Measurements from ENCODE around the gene MYO1D.

MYO1D gene

DNA sequence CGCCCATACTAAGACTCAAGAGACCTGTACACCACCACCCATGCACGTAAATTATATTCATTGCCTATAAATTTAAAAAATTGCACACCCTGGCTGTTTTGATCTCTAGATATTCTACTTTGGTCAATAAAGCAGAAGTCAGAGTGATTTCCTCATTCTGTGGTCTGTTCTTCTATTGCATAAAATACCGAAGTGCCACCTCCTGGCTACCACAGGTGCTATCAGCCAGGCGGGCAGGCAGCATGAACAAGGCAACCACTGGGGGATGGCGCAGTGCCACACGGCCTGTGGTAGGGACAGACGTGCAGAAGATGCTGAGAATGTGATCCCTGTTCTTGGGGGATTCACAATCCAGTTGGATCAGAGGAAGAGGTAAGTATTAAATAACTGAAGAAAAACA is 267.8 kb downstream of the MYO1D start:
- ATAC-seq = peak; percentile 59; the same call in 1 of the 3 replicates
- TF ChIP-seq SNAI2 (CRISPR knock-in tag; IDR thresholded peaks at IDR 0.05) (no peak), ZNF8 (CRISPR knock-in tag; IDR thresholded peaks at IDR 0.05) (no peak), ARNTL (CRISPR knock-in tag; IDR thresholded peaks at IDR 0.05; ENCODE audit: borderline replicate concordance, low read depth) (no peak), ZFP30 (CRISPR knock-in tag; IDR thresholded peaks at IDR 0.05) (no peak), ISL1 (CRISPR knock-in tag; IDR thresholded peaks at IDR 0.05) (no peak), BACH2 (CRISPR knock-in tag; IDR thresholded peaks at IDR 0.05; ENCODE audit: borderline replicate concordance) (no peak), RARB (CRISPR knock-in tag; IDR thresholded peaks at IDR 0.05) (no peak), TCF4 (CRISPR knock-in tag; IDR thresholded peaks at IDR 0.05; ENCODE audit: borderline replicate concordance) (no peak), PPARA (CRISPR knock-in tag; IDR thresholded peaks at IDR 0.05; ENCODE audit: borderline replicate concordance) (no peak), TOX (CRISPR knock-in tag; IDR thresholded peaks at IDR 0.05; ENCODE audit: borderline replicate concordance) (no peak), ZC3H10 (CRISPR knock-in tag; IDR thresholded peaks at IDR 0.05) (no peak), GLIS3 (CRISPR knock-in tag; IDR thresholded peaks at IDR 0.05) (no peak), ZNF565 (CRISPR knock-in tag; conservative IDR thresholded peaks at IDR 0.05; ENCODE audit: low read depth) (no peak)
- TF ChIP-seq, protein P1, sequence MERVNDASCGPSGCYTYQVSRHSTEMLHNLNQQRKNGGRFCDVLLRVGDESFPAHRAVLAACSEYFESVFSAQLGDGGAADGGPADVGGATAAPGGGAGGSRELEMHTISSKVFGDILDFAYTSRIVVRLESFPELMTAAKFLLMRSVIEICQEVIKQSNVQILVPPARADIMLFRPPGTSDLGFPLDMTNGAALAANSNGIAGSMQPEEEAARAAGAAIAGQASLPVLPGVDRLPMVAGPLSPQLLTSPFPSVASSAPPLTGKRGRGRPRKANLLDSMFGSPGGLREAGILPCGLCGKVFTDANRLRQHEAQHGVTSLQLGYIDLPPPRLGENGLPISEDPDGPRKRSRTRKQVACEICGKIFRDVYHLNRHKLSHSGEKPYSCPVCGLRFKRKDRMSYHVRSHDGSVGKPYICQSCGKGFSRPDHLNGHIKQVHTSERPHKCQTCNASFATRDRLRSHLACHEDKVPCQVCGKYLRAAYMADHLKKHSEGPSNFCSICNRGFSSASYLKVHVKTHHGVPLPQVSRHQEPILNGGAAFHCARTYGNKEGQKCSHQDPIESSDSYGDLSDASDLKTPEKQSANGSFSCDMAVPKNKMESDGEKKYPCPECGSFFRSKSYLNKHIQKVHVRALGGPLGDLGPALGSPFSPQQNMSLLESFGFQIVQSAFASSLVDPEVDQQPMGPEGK (CRISPR knock-in tag; IDR thresholded peaks at IDR 0.05; ENCODE audit: borderline replicate concordance) = no peak

DNA sequence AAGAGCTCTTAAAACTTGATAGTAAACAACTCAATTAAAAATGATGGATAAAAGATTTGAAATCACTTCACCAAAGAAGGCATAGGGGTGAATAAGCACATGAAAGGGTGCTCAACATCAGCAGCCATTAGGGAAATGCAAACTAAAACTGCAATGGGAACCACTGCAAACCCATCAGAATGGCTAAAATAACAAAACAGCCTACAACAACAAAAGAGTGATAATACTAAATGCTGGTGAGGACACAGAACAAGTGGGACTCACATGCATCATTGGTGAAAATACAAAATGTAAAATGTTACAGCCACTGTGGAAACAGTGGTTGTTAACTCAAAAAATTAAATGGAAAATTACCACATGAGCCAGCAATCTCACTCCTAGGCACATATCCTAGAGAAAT is 268.7 kb downstream of the MYO1D start:
- ATAC-seq = no peak

More for the DNA sequence above, 268.7 kb downstream of the MYO1D start:
- TF ChIP-seq, protein P2, sequence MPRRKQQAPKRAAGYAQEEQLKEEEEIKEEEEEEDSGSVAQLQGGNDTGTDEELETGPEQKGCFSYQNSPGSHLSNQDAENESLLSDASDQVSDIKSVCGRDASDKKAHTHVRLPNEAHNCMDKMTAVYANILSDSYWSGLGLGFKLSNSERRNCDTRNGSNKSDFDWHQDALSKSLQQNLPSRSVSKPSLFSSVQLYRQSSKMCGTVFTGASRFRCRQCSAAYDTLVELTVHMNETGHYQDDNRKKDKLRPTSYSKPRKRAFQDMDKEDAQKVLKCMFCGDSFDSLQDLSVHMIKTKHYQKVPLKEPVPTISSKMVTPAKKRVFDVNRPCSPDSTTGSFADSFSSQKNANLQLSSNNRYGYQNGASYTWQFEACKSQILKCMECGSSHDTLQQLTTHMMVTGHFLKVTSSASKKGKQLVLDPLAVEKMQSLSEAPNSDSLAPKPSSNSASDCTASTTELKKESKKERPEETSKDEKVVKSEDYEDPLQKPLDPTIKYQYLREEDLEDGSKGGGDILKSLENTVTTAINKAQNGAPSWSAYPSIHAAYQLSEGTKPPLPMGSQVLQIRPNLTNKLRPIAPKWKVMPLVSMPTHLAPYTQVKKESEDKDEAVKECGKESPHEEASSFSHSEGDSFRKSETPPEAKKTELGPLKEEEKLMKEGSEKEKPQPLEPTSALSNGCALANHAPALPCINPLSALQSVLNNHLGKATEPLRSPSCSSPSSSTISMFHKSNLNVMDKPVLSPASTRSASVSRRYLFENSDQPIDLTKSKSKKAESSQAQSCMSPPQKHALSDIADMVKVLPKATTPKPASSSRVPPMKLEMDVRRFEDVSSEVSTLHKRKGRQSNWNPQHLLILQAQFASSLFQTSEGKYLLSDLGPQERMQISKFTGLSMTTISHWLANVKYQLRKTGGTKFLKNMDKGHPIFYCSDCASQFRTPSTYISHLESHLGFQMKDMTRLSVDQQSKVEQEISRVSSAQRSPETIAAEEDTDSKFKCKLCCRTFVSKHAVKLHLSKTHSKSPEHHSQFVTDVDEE (CRISPR knock-in tag; IDR thresholded peaks at IDR 0.05) = no peak
- no peak for TF ChIP-seq ZC3H10 (CRISPR knock-in tag; IDR thresholded peaks at IDR 0.05)
- no peak for TF ChIP-seq ARNTL (CRISPR knock-in tag; IDR thresholded peaks at IDR 0.05; ENCODE audit: borderline replicate concordance, low read depth)
- TF ChIP-seq ZNF565 (CRISPR knock-in tag; conservative IDR thresholded peaks at IDR 0.05; ENCODE audit: low read depth) = no peak
- TF ChIP-seq, protein P3, sequence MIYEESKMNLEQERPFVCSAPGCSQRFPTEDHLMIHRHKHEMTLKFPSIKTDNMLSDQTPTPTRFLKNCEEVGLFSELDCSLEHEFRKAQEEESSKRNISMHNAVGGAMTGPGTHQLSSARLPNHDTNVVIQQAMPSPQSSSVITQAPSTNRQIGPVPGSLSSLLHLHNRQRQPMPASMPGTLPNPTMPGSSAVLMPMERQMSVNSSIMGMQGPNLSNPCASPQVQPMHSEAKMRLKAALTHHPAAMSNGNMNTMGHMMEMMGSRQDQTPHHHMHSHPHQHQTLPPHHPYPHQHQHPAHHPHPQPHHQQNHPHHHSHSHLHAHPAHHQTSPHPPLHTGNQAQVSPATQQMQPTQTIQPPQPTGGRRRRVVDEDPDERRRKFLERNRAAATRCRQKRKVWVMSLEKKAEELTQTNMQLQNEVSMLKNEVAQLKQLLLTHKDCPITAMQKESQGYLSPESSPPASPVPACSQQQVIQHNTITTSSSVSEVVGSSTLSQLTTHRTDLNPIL (CRISPR knock-in tag; IDR thresholded peaks at IDR 0.05; ENCODE audit: low read depth) = no peak
- no peak for TF ChIP-seq TCF4 (CRISPR knock-in tag; IDR thresholded peaks at IDR 0.05; ENCODE audit: borderline replicate concordance)
- no peak for TF ChIP-seq ISL1 (CRISPR knock-in tag; IDR thresholded peaks at IDR 0.05)
- no peak for TF ChIP-seq ESRRG (CRISPR knock-in tag; IDR thresholded peaks at IDR 0.05)
- TF ChIP-seq, protein P4, sequence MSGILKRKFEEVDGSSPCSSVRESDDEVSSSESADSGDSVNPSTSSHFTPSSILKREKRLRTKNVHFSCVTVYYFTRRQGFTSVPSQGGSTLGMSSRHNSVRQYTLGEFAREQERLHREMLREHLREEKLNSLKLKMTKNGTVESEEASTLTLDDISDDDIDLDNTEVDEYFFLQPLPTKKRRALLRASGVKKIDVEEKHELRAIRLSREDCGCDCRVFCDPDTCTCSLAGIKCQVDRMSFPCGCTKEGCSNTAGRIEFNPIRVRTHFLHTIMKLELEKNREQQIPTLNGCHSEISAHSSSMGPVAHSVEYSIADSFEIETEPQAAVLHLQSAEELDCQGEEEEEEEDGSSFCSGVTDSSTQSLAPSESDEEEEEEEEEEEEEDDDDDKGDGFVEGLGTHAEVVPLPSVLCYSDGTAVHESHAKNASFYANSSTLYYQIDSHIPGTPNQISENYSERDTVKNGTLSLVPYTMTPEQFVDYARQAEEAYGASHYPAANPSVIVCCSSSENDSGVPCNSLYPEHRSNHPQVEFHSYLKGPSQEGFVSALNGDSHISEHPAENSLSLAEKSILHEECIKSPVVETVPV (CRISPR knock-in tag; IDR thresholded peaks at IDR 0.05) = no peak
- TF ChIP-seq, protein P5, sequence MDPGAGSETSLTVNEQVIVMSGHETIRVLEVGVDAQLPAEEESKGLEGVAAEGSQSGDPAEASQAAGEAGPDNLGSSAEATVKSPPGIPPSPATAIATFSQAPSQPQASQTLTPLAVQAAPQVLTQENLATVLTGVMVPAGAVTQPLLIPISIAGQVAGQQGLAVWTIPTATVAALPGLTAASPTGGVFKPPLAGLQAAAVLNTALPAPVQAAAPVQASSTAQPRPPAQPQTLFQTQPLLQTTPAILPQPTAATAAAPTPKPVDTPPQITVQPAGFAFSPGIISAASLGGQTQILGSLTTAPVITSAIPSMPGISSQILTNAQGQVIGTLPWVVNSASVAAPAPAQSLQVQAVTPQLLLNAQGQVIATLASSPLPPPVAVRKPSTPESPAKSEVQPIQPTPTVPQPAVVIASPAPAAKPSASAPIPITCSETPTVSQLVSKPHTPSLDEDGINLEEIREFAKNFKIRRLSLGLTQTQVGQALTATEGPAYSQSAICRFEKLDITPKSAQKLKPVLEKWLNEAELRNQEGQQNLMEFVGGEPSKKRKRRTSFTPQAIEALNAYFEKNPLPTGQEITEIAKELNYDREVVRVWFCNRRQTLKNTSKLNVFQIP (CRISPR knock-in tag; IDR thresholded peaks at IDR 0.05; ENCODE audit: borderline replicate concordance, low read depth) = no peak
- TF ChIP-seq SNAI2 (CRISPR knock-in tag; IDR thresholded peaks at IDR 0.05) = no peak
- no peak for TF ChIP-seq PPARA (CRISPR knock-in tag; IDR thresholded peaks at IDR 0.05; ENCODE audit: borderline replicate concordance)
- no peak for TF ChIP-seq ZNF70 (CRISPR knock-in tag; IDR thresholded peaks at IDR 0.05)
- TF ChIP-seq TOX (CRISPR knock-in tag; IDR thresholded peaks at IDR 0.05; ENCODE audit: borderline replicate concordance) = no peak
- TF ChIP-seq, protein P1 (CRISPR knock-in tag; IDR thresholded peaks at IDR 0.05; ENCODE audit: borderline replicate concordance) = no peak
- TF ChIP-seq OSR1 (CRISPR knock-in tag; IDR thresholded peaks at IDR 0.05) = no peak
- no peak for TF ChIP-seq ZNF8 (CRISPR knock-in tag; IDR thresholded peaks at IDR 0.05)
- no peak for TF ChIP-seq BACH2 (CRISPR knock-in tag; IDR thresholded peaks at IDR 0.05; ENCODE audit: borderline replicate concordance)
